ENCODE results near the gene MINDY1. TPM values are rescaled to one million over a fixed set of nuclear protein-coding genes. Genes with fewer than 3 reads are reported as not detected.

MINDY1 gene
- total and polyA plus RNA-seq, 10 of the 15 experiments (the other 5 are each of a cell fraction or from before 2014, with no cell fraction given): 0.48 to 8.8 (median 5.0) TPM

- TF ChIP-seq MEF2B (IDR thresholded peaks at IDR 0.05; ENCODE audit: partially characterized antibody, poor library complexity, severe bottlenecking) (no peak), PBX3 (IDR thresholded peaks at IDR 0.05; ENCODE audit: insufficient replicate concordance, low read depth, low read length) (no peak), HDAC6 (IDR thresholded peaks at IDR 0.05; ENCODE audit: unreplicated experiment) (no peak), MLLT1 (IDR thresholded peaks at IDR 0.05) (no peak), POLR2AphosphoS5 (IDR thresholded peaks at IDR 0.05; ENCODE audit: low read length) (no peak), RELB (IDR thresholded peaks at IDR 0.05; ENCODE audit: low read depth) (no peak)
Observed at GRCh38 chr1:150995460-150995859, 11.2 kb downstream of the MINDY1 start (continued).

- FAIRE-seq (no peak), DNase-seq (ENCODE audit: low read depth, low spot score) (no peak), ATAC-seq (no peak)
- Histone ChIP-seq H3K9ac (ENCODE audit: control insufficient read depth, insufficient read depth, low read length) (no peak overlapping the region), H3K79me2 (ENCODE audit: control insufficient read depth, insufficient read depth, low read length) (no peaks in the 10 kb centered on the region), H3K4me1 (ENCODE audit: control insufficient read depth, insufficient read depth, low read length) (no peaks in the 10 kb centered on the region), H3K9me3 (replicated peaks; ENCODE audit: control insufficient read depth, insufficient read depth, low read length) (no peaks in the 10 kb centered on the region), H2AFZ (ENCODE audit: control insufficient read depth, low read depth, low read length) (no peak overlapping the region), H3K27me3 (replicated peaks in 1 of 2; ENCODE audit: control insufficient read depth in 2 of 2, insufficient read depth in 2 of 2, low read length in 1 of 2) (no peaks in the 10 kb centered on the region), H3K4me2 (ENCODE audit: control insufficient read depth, insufficient read depth) (no peak overlapping the region), H3K27ac (ENCODE audit: control insufficient read depth, insufficient read depth) (no peak overlapping the region), H3K4me3 (no peak overlapping the region), H3K36me3 (ENCODE audit: control insufficient read depth in 2 of 2, insufficient read depth in 2 of 2, low read length in 1 of 2) (no peaks in the 10 kb centered on the region), H4K20me1 (ENCODE audit: control insufficient read depth, insufficient read depth) (no peaks in the 10 kb centered on the region)
- BruUV-seq (replicated peaks): no TSS peak
- ChIA-PET CTCF (interaction anchor here (0.6 to 16.2 kb wide), 13 partner anchors 8 to 737 kb away, joined by 3 to 252 read pairs (median 3); partner anchors contain the start of genes ANXA9, CA14, CERS2 and ENSA), RAD21 (ENCODE audit: unreplicated experiment) (interaction anchor here (0.6 to 2.6 kb wide), 3 partner anchors 13 to 434 kb away, joined by 4 to 19 read pairs (median 4); partner anchors contain the start of gene ANXA9), SMC1A (ENCODE audit: uncharacterized antibody, unreplicated experiment) (interaction anchor here (0.8 to 4.5 kb wide), 3 partner anchors 12 to 39 kb away, joined by 4 to 34 read pairs (median 7); partner anchors contain the start of genes CERS2 and MINDY1), POLR2A (no interaction called here)
- 87% methylated on average over 3 of the region's 3 CpGs for WGBS (ENCODE audit: insufficient coverage, insufficient replicate concordance, low lambda C conversion rate, missing lambda C conversion rate)
- in situ Hi-C loops (cut with MboI) (no loop called here), intact Hi-C loops (cut with micrococcal nuclease; ENCODE audit: unreplicated experiment) (loop anchor here (10.0 kb wide), 1 partner anchor 739 kb away; the partner anchor contains the start of gene CA14)
- TF ChIP-seq YY1 (IDR thresholded peaks at IDR 0.05; ENCODE audit: low read depth, low read length) (no peak), E2F4 (IDR thresholded peaks at IDR 0.05; ENCODE audit: low read depth, low read length) (no peak), GABPA (IDR thresholded peaks at IDR 0.05; ENCODE audit: low read depth) (no peak)
Observed at GRCh38 chr1:150994248-150994647, 12.5 kb downstream of the MINDY1 start.
